ENCODE results near the gene COLQ.

The COLQ gene

DNA sequence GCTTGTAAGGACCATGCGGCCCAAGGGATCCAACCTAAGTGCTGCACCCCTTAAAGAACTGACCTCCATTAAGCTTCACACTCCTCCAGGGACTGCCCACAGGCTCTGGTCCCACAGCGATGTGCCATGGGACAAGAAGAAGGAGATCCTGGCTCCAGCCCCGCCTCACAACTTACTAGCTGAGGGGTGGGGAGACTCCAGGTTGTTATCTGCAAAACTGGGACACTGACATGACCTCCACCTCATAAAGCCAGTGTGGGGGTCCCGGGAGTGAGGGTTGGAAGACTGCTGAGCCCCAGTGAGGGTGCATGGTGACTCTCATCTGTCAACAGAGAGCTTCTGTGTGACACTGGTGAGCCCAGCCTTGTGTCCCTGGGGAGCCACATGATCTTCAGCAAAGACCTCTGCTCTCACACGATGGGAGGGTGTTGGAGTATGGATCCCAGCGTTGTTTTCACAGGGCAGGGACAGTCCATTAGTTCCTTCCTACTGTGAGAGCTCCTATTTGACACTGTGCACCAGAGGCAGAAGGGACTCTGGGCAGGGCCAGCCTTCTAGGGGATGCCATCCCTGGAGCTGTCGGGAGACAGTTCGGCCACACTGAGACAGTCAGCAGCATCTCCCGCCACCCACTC is 67.4 kb downstream of the COLQ start:
- H3K4me3 ChIP-seq (ENCODE audit: low read depth, low read length): no peak overlapping the region
- no peak for DNase-seq (ENCODE audit: low read depth)
- TF ChIP-seq, protein P1, sequence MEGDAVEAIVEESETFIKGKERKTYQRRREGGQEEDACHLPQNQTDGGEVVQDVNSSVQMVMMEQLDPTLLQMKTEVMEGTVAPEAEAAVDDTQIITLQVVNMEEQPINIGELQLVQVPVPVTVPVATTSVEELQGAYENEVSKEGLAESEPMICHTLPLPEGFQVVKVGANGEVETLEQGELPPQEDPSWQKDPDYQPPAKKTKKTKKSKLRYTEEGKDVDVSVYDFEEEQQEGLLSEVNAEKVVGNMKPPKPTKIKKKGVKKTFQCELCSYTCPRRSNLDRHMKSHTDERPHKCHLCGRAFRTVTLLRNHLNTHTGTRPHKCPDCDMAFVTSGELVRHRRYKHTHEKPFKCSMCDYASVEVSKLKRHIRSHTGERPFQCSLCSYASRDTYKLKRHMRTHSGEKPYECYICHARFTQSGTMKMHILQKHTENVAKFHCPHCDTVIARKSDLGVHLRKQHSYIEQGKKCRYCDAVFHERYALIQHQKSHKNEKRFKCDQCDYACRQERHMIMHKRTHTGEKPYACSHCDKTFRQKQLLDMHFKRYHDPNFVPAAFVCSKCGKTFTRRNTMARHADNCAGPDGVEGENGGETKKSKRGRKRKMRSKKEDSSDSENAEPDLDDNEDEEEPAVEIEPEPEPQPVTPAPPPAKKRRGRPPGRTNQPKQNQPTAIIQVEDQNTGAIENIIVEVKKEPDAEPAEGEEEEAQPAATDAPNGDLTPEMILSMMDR (IDR thresholded peaks at IDR 0.05; ENCODE audit: insufficient read depth, low read depth, low read length, missing control alignments): no peak

DNA sequence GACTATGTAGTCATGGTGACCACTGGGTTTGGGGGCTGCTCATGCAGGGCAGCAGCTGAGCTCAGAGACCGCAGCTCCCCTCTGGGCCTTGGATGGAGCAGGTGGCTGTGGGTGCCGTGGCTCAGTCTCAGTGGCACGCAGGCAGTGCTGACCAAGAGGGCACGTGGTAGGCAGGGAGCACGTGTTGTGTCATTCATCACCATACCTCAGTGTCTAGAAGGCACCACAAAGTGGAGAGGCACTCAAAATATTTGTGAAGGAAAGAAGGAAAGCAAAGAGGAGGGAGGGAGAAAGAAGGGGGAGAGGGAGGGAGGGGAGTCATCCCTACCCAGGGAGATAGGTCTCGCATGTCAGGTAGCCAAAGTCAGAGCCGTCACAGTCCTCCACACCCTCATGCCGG is 68.0 kb downstream of the COLQ start:
- TF ChIP-seq, protein P1 (IDR thresholded peaks at IDR 0.05; ENCODE audit: insufficient read depth, low read depth, low read length, missing control alignments): no peak
- no peak overlapping the region for H3K4me3 ChIP-seq (ENCODE audit: low read depth, low read length)
- no peak for DNase-seq (ENCODE audit: low read depth)

GRCh38 chr3:15452961-15453360 is 68.5 kb downstream of the COLQ start:
- no peak for DNase-seq (ENCODE audit: low read depth)
- TF ChIP-seq, protein P1 (IDR thresholded peaks at IDR 0.05; ENCODE audit: insufficient read depth, low read depth, low read length, missing control alignments): no peak
- H3K4me3 ChIP-seq (ENCODE audit: low read depth, low read length): no peak overlapping the region

- DNase-seq (ENCODE audit: low read depth): no peak
- no peak overlapping the region for H3K4me3 ChIP-seq (ENCODE audit: low read depth, low read length)
- TF ChIP-seq, protein P1 (IDR thresholded peaks at IDR 0.05; ENCODE audit: insufficient read depth, low read depth, low read length, missing control alignments): no peak
These were observed 69.3 kb downstream of the COLQ start for GRCh38 chr3:15452156-15452555.

DNA sequence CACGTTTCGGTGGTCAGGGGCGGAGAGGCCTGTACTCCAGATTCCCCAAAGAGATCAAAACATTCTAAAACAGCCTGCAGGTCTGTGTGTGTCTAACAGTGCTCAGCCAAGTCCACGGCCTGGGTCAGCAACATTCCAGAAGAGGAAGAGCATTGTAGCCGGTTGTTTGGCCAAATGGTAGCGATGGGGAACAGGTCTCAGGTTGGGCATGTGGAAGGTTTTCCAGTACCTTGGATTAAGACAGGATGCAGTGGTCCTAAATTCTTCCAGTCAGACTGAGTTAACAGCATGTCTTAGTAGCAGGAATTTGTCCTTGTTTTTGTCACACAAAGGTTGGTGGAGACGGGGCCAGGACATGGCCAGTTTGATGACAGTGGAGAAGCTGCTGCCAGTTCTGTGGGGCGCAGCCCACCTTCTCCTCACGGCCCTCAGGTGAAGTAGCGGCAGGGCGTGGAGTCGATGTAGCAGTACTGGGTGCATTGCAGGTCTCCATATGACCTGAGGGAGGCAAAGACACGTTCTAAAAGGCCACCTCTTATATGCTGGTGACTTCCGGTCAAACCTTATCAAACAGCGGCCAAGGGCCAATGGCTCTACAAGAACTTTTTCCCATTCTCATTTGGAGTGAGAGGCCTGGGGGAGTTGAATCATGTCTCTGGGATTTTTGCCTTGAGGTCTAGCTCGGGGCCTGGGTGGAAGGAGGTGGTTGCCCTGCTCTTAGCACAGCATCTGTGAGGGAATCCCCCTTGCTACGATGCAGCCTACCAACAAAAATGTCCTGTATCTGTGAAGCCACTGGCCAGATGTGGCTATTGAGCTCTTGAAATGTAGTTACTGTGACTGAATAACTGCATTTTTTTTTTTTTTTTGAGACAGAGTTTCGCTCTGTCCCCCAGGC is 70.0 kb downstream of the COLQ start:
- no peak for DNase-seq (ENCODE audit: low read depth)
- H3K4me3 ChIP-seq (ENCODE audit: low read depth, low read length): no peak overlapping the region
- TF ChIP-seq, protein P1 (IDR thresholded peaks at IDR 0.05; ENCODE audit: insufficient read depth, low read depth, low read length, missing control alignments): no peak

- TF ChIP-seq, protein P1 (IDR thresholded peaks at IDR 0.05; ENCODE audit: insufficient read depth, low read depth, low read length, missing control alignments): no peak
- H3K4me3 ChIP-seq (ENCODE audit: low read depth, low read length): no peak overlapping the region
- DNase-seq (ENCODE audit: low read depth): no peak
These were observed 70.9 kb downstream of the COLQ start for GRCh38 chr3:15450438-15451215.
